Erythroblast (primary cell): ENCODE measurements around the gene ZDHHC22.

Source experiments
- GATA1 ChIP-seq: IDR thresholded peaks from 2 replicates; pipeline ENCODE4 v1.6.1; 2011; ENCODE audit warnings: low read depth, mild to moderate bottlenecking, control low read depth, low read length, moderate library complexity
- POLR2A ChIP-seq: IDR thresholded peaks from 2 replicates; pipeline ENCODE4 v1.6.1; 2011; ENCODE audit warnings: mild to moderate bottlenecking, low read length

- TF ChIP-seq POLR2A (no peak), GATA1 (no peak)
Observed at GRCh38 chr14:77109656-77110055, 31.9 kb downstream of the ZDHHC22 start.
